Measurements from ENCODE around the gene ATP1B4. TPM values are rescaled to one million over a fixed set of nuclear protein-coding genes. Genes with fewer than 3 reads are reported as not detected.

The ATP1B4 gene
- total and polyA plus RNA-seq, 9 donors, result not detected

GRCh38 chrX:120401301-120401700, 39.4 kb downstream of the ATP1B4 start:
- no peaks in the 10 kb centered on the region for H3K27me3 ChIP-seq
- no peaks in the 10 kb centered on the region for H3K4me1 ChIP-seq (ENCODE audit: insufficient read depth)
- no peak overlapping the region for H3K4me3 ChIP-seq
- TF ChIP-seq CTCF (IDR thresholded peaks at IDR 0.05) (no peak), POLR2A (IDR thresholded peaks at IDR 0.05) (no peak), EP300 (IDR thresholded peaks at IDR 0.05) (no peak)
- H3K9me3 ChIP-seq, result no peaks in the 10 kb centered on the region
- DNase-seq, result no peak
- no peak overlapping the region for H3K27ac ChIP-seq
- H3K36me3 ChIP-seq, result no peaks in the 10 kb centered on the region
- intact Hi-C loops (cut with DNase I), result no loop called here

- no peak overlapping the region for H3K4me3 ChIP-seq
- TF ChIP-seq CTCF (IDR thresholded peaks at IDR 0.05) (no peak), POLR2A (IDR thresholded peaks at IDR 0.05) (no peak), EP300 (IDR thresholded peaks at IDR 0.05) (no peak)
- 82 to 88% (median 83%) methylated on average over 2 of the region's 2 CpGs for WGBS, 3 donors
- no peaks in the 10 kb centered on the region for H3K4me1 ChIP-seq (ENCODE audit: insufficient read depth)
- no peaks in the 10 kb centered on the region for H3K9me3 ChIP-seq
- no peak for DNase-seq
- no peaks in the 10 kb centered on the region for H3K27me3 ChIP-seq
- H3K27ac ChIP-seq, result no peak overlapping the region
- no peaks in the 10 kb centered on the region for H3K36me3 ChIP-seq
- intact Hi-C loops (cut with DNase I), result no loop called here
Observed at GRCh38 chrX:120402369-120402768, 40.5 kb downstream of the ATP1B4 start.

GRCh38 chrX:120406638-120407037, 44.7 kb downstream of the ATP1B4 start:
- H3K36me3 ChIP-seq, result no peaks in the 10 kb centered on the region
- H3K27ac ChIP-seq, result no peak overlapping the region
- H3K4me1 ChIP-seq (ENCODE audit: insufficient read depth), result no peaks in the 10 kb centered on the region
- no peaks in the 10 kb centered on the region for H3K9me3 ChIP-seq
- TF ChIP-seq CTCF (IDR thresholded peaks at IDR 0.05) (no peak), EP300 (IDR thresholded peaks at IDR 0.05) (no peak), POLR2A (IDR thresholded peaks at IDR 0.05) (no peak)
- WGBS, 3 donors, result 73 to 78% (median 78%) methylated on average over 5 of the region's 5 CpGs
- DNase-seq, result no peak
- intact Hi-C loops (cut with DNase I), result no loop called here
- no peak overlapping the region for H3K4me3 ChIP-seq
- H3K27me3 ChIP-seq, result no peaks in the 10 kb centered on the region

- no peaks in the 10 kb centered on the region for H3K27me3 ChIP-seq
- no peak for DNase-seq
- no peaks in the 10 kb centered on the region for H3K4me1 ChIP-seq (ENCODE audit: insufficient read depth)
- no peaks in the 10 kb centered on the region for H3K36me3 ChIP-seq
- no peaks in the 10 kb centered on the region for H3K9me3 ChIP-seq
- intact Hi-C loops (cut with DNase I), result no loop called here
- TF ChIP-seq EP300 (IDR thresholded peaks at IDR 0.05) (no peak), CTCF (IDR thresholded peaks at IDR 0.05) (no peak), POLR2A (IDR thresholded peaks at IDR 0.05) (no peak)
- WGBS, 3 donors, result 48 to 65% (median 51%) methylated on average over 1 of the region's 1 CpG
- no peak overlapping the region for H3K27ac ChIP-seq
- H3K4me3 ChIP-seq, result no peak overlapping the region
Observed at GRCh38 chrX:120408168-120408567, 46.3 kb downstream of the ATP1B4 start.

- 27 to 51% (median 28%) methylated on average over 2 of the region's 2 CpGs for WGBS, 3 donors
- H3K36me3 ChIP-seq, result no peaks in the 10 kb centered on the region
- no peak for DNase-seq
- no peaks in the 10 kb centered on the region for H3K4me1 ChIP-seq (ENCODE audit: insufficient read depth)
- H3K27me3 ChIP-seq, result no peaks in the 10 kb centered on the region
- no peak overlapping the region for H3K4me3 ChIP-seq
- no peaks in the 10 kb centered on the region for H3K9me3 ChIP-seq
- H3K27ac ChIP-seq, result no peak overlapping the region
- no peak for TF ChIP-seq CTCF (IDR thresholded peaks at IDR 0.05)
- no peak for TF ChIP-seq POLR2A (IDR thresholded peaks at IDR 0.05)
- TF ChIP-seq EP300 (IDR thresholded peaks at IDR 0.05), result no peak
- intact Hi-C loops (cut with DNase I), result no loop called here
Observed at GRCh38 chrX:120419463-120419862, 57.6 kb downstream of the ATP1B4 start.
